Left ventricle myocardium superior (tissue), 1 donor: ENCODE data around the gene ZNF426. TPM values are rescaled to one million over a fixed set of nuclear protein-coding genes. Genes with fewer than 3 reads are reported as not detected.

ENCODE experiments used
- ATAC-seq: fragments of 200-7000 bp; cut with Tn5 transposase; one replicate; pipeline ENCODE4 v1.9.1; 2020; ENCODE audit warnings: mild to moderate bottlenecking, moderate library complexity
- DNase-seq: peaks from one replicate; pipeline ENCODE4 v3.0.0-alpha.2; 2020
- intact Hi-C: fragments of 100-400 bp; cut with micrococcal nuclease; formaldehyde crosslinking; loops from one replicate; pipeline ENCODE4 v1.11.0; 2022
- total RNA-seq: library from RNA; stranded (reverse); fragmentation: NEBNext Ultra II Directional; extraction: Animal tissue kit (Norgen Biotek cat#: 25700); gene quantifications from one replicate; pipeline ENCODE4 v1.2.1, GENCODE V29; 2021
- donor health status: DM: no; HTN: yes; CAD: no; lungs with severe emphysema.

The ZNF426 gene
- total RNA-seq, 1 donor from 2014 or later, result 14.6 TPM

GRCh38 chr19:9507285-9507684, 31.2 kb downstream of the ZNF426 start:
- intact Hi-C loops, result no loop called here
- ATAC-seq (no peak), DNase-seq (no peak)

- DNase-seq (no peak), ATAC-seq (no peak)
- intact Hi-C loops, result no loop called here
Observed at GRCh38 chr19:9500796-9501195, 37.6 kb downstream of the ZNF426 start.

GRCh38 chr19:9498183-9498902, 40.1 kb downstream of the ZNF426 start, which contains the start of gene ZNF560:
ZNF560 (minus strand) TSS chr19:9498616; CDS start chr19:9475313, 23,303 bp downstream.
- ATAC-seq (no peak), DNase-seq (no peak)
- intact Hi-C loops, result no loop called here

GRCh38 chr19:9494096-9494495, 44.3 kb downstream of the ZNF426 start:
- no peak for ATAC-seq
- DNase-seq, result no peak
- intact Hi-C loops, result no loop called here

- ATAC-seq, result no peak
Observed at GRCh38 chr19:9487016-9487415, 51.4 kb downstream of the ZNF426 start.

GRCh38 chr19:9485140-9485539, 53.3 kb downstream of the ZNF426 start:
- intact Hi-C loops, result no loop called here
- no peak for ATAC-seq
- no peak for DNase-seq

More at GRCh38 chr19:9487016-9487415, 51.4 kb downstream of the ZNF426 start:
- no peak for DNase-seq
- intact Hi-C loops, result no loop called here

GRCh38 chr19:9474975-9475374, 63.5 kb downstream of the ZNF426 start:
- intact Hi-C loops, result no loop called here
- no peak for DNase-seq
- no peak for ATAC-seq

Other genes with a start within 250 kb of the ZNF426 start
- gene ZNF699, start 228.8 kb downstream of the ZNF426 start, total RNA-seq, result 2.7 TPM
- 17.4 TPM for gene ZNF559, start 214.5 kb downstream of the ZNF426 start, total RNA-seq
- gene ZNF177, start 175.6 kb downstream of the ZNF426 start, total RNA-seq, result 3.8 TPM
- 7.9 TPM for gene ZNF266, start 103.1 kb downstream of the ZNF426 start, total RNA-seq
- gene ZNF560, start 40.0 kb downstream of the ZNF426 start, total RNA-seq, result not detected
- 21.5 TPM for gene ZNF121, start 45.9 kb upstream of the ZNF426 start, total RNA-seq
- 22.5 TPM for gene ZNF561, start 82.6 kb upstream of the ZNF426 start, total RNA-seq
- 21.2 TPM for gene ZNF562, start 136.5 kb upstream of the ZNF426 start, total RNA-seq
- gene ZNF846, start 230.1 kb upstream of the ZNF426 start, total RNA-seq, result 10.8 TPM